ENCODE measurements around the gene ESRP2.

Gene ESRP2

GRCh38 chr16:68281368-68282063, 45.6 kb upstream of the ESRP2 start:
- no peak for DNase-seq
- no peak for TF ChIP-seq CTCF (IDR thresholded peaks at IDR 0.05; ENCODE audit: low read depth, low read length, missing control alignments)
- in situ Hi-C loops (cut with HindIII; ENCODE audit: low pct_ligation_motif_present, low sequenced_read_pairs): no loop called here
- peaks cover 38% of the 10 kb centered on the region for H3K36me3 ChIP-seq (replicated peaks)
- no peaks in the 10 kb centered on the region for H3K27me3 ChIP-seq (replicated peaks)
- no peak overlapping the region for H3K4me3 ChIP-seq (ENCODE audit: low read depth, low read length)
- no peak overlapping the region for H3K27ac ChIP-seq

- H3K27ac ChIP-seq: no peak overlapping the region
- no peak for TF ChIP-seq CTCF (IDR thresholded peaks at IDR 0.05; ENCODE audit: low read depth, low read length, missing control alignments)
- peaks cover 30% of the 10 kb centered on the region for H3K36me3 ChIP-seq (replicated peaks)
- no peak for DNase-seq
- H3K27me3 ChIP-seq (replicated peaks): no peaks in the 10 kb centered on the region
- in situ Hi-C loops (cut with HindIII; ENCODE audit: low pct_ligation_motif_present, low sequenced_read_pairs): no loop called here
- no peak overlapping the region for H3K4me3 ChIP-seq (ENCODE audit: low read depth, low read length)
Observed at GRCh38 chr16:68279726-68280558, 44.0 kb upstream of the ESRP2 start.

- Histone ChIP-seq H3K27me3 (replicated peaks) (no peaks in the 10 kb centered on the region), H3K4me3 (ENCODE audit: low read depth, low read length) (no peak overlapping the region), H3K27ac (no peak overlapping the region), H3K36me3 (replicated peaks) (peaks cover 27% of the 10 kb centered on the region)
- TF ChIP-seq CTCF (IDR thresholded peaks at IDR 0.05; ENCODE audit: low read depth, low read length, missing control alignments): no peak
- in situ Hi-C loops (cut with HindIII; ENCODE audit: low pct_ligation_motif_present, low sequenced_read_pairs): no loop called here
- no peak for DNase-seq
Observed at GRCh38 chr16:68276223-68276622, 40.3 kb upstream of the ESRP2 start.

- Histone ChIP-seq H3K27me3 (replicated peaks) (no peaks in the 10 kb centered on the region), H3K27ac (no peak overlapping the region), H3K4me3 (ENCODE audit: low read depth, low read length) (no peak overlapping the region), H3K36me3 (replicated peaks) (peaks cover 25% of the 10 kb centered on the region)
- in situ Hi-C loops (cut with HindIII; ENCODE audit: low pct_ligation_motif_present, low sequenced_read_pairs): no loop called here
- DNase-seq: no peak
- no peak for TF ChIP-seq CTCF (IDR thresholded peaks at IDR 0.05; ENCODE audit: low read depth, low read length, missing control alignments)
Observed at GRCh38 chr16:68275611-68276191, 39.8 kb upstream of the ESRP2 start.

GRCh38 chr16:68274441-68274840, 38.5 kb upstream of the ESRP2 start:
- in situ Hi-C loops (cut with HindIII; ENCODE audit: low pct_ligation_motif_present, low sequenced_read_pairs): no loop called here
- H3K27ac ChIP-seq: no peak overlapping the region
- no peaks in the 10 kb centered on the region for H3K27me3 ChIP-seq (replicated peaks)
- H3K36me3 ChIP-seq (replicated peaks): peaks cover 20% of the 10 kb centered on the region
- no peak for DNase-seq
- no peak overlapping the region for H3K4me3 ChIP-seq (ENCODE audit: low read depth, low read length)
- no peak for TF ChIP-seq CTCF (IDR thresholded peaks at IDR 0.05; ENCODE audit: low read depth, low read length, missing control alignments)
